PC-9 (cell line): ENCODE measurements around the gene IGFBP6. TPM values are rescaled to one million over a fixed set of nuclear protein-coding genes. Genes with fewer than 3 reads are reported as not detected.
"Not testable (repeated sequence)": the region's sequence is repeated elsewhere in the genome, so short reads cannot be mapped to it uniquely, and the experiment has no call there.

ENCODE experiments used
- BruUV-seq: library from RNA; stranded (reverse); fragments of 400-500 nt; replicated peaks from 2 replicates; lab custom pipeline; 2021; lab: Mats Ljungman, UMichigan
- CTCF ChIA-PET: fragments of 300-600 bp; sonication (Branson Sonifier 250); formaldehyde crosslinking; loops from one replicate; lab custom pipeline; 2022; ENCODE audit warnings: antibody characterized with exemption; lab: Charles Lee
- POLR2A ChIA-PET: fragments of 300-600 bp; sonication (Branson Sonifier 250); formaldehyde crosslinking; loops from one replicate; lab custom pipeline; 2022; ENCODE audit warnings: antibody characterized with exemption; ENCODE audit not compliant: unreplicated experiment; lab: Charles Lee
- DNase-seq, 2 experiments: peaks; one replicate each; pipeline versions ENCODE4 v3.0.0 to v3.0.0-alpha.2; 2015 to 2022; ENCODE audit warnings: mixed read lengths in 1 of 2
- H2AFZ ChIP-seq: fragments of 200-600 bp; sonication (generic); 2 replicates; pipeline ENCODE4 v1.8.1; 2017; ENCODE audit warnings: antibody characterized with exemption
- H3F3A ChIP-seq: fragments of 200-600 bp; sonication (generic); 2 replicates; pipeline ENCODE4 v1.8.1; 2017; ENCODE audit warnings: antibody characterized with exemption, mild to moderate bottlenecking, low read depth; ENCODE audit not compliant: insufficient read depth
- H3K27ac ChIP-seq: fragments of 200-600 bp; sonication (generic); 2 replicates; pipeline ENCODE4 v1.6.1; 2016; ENCODE audit warnings: mixed run types
- H3K27me3 ChIP-seq: fragments of 200-600 bp; sonication (generic); 2 replicates; pipeline ENCODE4 v1.6.1; 2016; ENCODE audit warnings: low read depth, mixed run types; ENCODE audit not compliant: insufficient read depth
- H3K36me3 ChIP-seq: fragments of 200-600 bp; sonication (generic); 2 replicates; pipeline ENCODE4 v1.6.1; 2016; ENCODE audit warnings: low read depth, mixed run types
- H3K4me1 ChIP-seq: fragments of 200-600 bp; sonication (generic); replicated peaks from 2 replicates; pipeline ENCODE4 v1.6.1; 2016; ENCODE audit warnings: mixed run types; ENCODE audit not compliant: insufficient read depth
- H3K4me2 ChIP-seq: fragments of 200-600 bp; sonication (generic); 2 replicates; pipeline ENCODE4 v1.6.1; 2017; ENCODE audit warnings: mixed run types
- H3K4me3 ChIP-seq: fragments of 200-600 bp; sonication (generic); 2 replicates; pipeline ENCODE4 v1.6.1; 2016; ENCODE audit warnings: mixed run types
- H3K79me2 ChIP-seq: fragments of 200-600 bp; sonication (generic); 2 replicates; pipeline ENCODE4 v1.6.1; 2017; ENCODE audit warnings: low read depth, mixed run types
- H3K9me2 ChIP-seq: fragments of 200-600 bp; sonication (generic); 2 replicates; pipeline ENCODE4 v1.8.1; 2017; ENCODE audit warnings: mild to moderate bottlenecking; ENCODE audit not compliant: insufficient read depth
- H3K9me3 ChIP-seq: fragments of 200-600 bp; sonication (generic); 2 replicates; pipeline ENCODE4 v1.8.1; 2016; ENCODE audit warnings: low read depth; ENCODE audit not compliant: insufficient read depth
- H4K20me1 ChIP-seq: fragments of 200-600 bp; sonication (generic); 2 replicates; pipeline ENCODE4 v1.8.1; 2017; ENCODE audit not compliant: insufficient read depth
- EZH2 ChIP-seq: fragments of 200-600 bp; sonication (generic); IDR thresholded peaks from 2 replicates; pipeline ENCODE4 v1.8.0; 2017; ENCODE audit warnings: antibody characterized with exemption, low read depth
- intact Hi-C: fragments of 100-400 bp; cut with micrococcal nuclease; formaldehyde crosslinking; loops from one replicate; pipeline ENCODE4 v1.10.0; 2022; ENCODE audit not compliant: unreplicated experiment
- total RNA-seq: library from RNA; stranded (reverse); gene quantifications from 2 replicates; pipeline ENCODE4 v1.2.3, GENCODE V29; 2021
- TF ChIP-seq, protein P1 (sequence below): fragments of 200-600 bp; sonication (generic); conservative IDR thresholded peaks from 2 replicates; pipeline ENCODE4 v1.6.1; 2017; ENCODE audit warnings: mixed run types, antibody characterized with exemption, mild to moderate bottlenecking, moderate library complexity

The IGFBP6 gene
- total RNA-seq, 1 experiment from 2014 or later, result 290 TPM

DNA sequence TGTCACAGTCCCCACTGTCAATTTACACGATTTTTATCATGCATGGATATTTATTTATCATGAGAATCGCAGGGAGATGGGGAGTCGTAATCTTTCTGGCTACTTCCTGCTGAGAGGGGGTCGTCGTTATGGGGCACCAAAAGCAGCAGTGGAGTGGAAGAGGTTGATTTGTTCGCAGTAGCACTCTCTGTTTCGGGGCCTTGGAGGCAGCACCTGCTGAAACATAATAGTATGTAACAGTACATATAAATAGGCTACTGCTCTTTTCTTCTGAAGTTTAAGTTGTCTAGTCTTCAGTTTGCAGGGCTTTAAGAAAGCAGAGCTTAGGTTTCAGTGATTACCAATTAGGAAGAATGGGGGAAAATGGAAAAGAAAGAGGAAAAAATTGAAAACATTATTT, 9.7 kb downstream of the IGFBP6 start:
- H3K27ac ChIP-seq, result no peak overlapping the region
- no peaks in the 10 kb centered on the region for H3F3A ChIP-seq
- H3K9me2 ChIP-seq, result no peaks in the 10 kb centered on the region
- TF ChIP-seq, protein P1, sequence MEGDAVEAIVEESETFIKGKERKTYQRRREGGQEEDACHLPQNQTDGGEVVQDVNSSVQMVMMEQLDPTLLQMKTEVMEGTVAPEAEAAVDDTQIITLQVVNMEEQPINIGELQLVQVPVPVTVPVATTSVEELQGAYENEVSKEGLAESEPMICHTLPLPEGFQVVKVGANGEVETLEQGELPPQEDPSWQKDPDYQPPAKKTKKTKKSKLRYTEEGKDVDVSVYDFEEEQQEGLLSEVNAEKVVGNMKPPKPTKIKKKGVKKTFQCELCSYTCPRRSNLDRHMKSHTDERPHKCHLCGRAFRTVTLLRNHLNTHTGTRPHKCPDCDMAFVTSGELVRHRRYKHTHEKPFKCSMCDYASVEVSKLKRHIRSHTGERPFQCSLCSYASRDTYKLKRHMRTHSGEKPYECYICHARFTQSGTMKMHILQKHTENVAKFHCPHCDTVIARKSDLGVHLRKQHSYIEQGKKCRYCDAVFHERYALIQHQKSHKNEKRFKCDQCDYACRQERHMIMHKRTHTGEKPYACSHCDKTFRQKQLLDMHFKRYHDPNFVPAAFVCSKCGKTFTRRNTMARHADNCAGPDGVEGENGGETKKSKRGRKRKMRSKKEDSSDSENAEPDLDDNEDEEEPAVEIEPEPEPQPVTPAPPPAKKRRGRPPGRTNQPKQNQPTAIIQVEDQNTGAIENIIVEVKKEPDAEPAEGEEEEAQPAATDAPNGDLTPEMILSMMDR, result no peak
- TF ChIP-seq EZH2, result no peak
- no TSS peak for BruUV-seq
- H3K9me3 ChIP-seq, result no peaks in the 10 kb centered on the region
- no peaks in the 10 kb centered on the region for H3K4me1 ChIP-seq
- H3K4me2 ChIP-seq, result no peak overlapping the region
- CTCF ChIA-PET, result no interaction called here
- POLR2A ChIA-PET, result no interaction called here
- no peaks in the 10 kb centered on the region for H3K36me3 ChIP-seq
- no peak overlapping the region for H3K4me3 ChIP-seq
- intact Hi-C loops, result no loop called here
- H3K79me2 ChIP-seq, result no peaks in the 10 kb centered on the region
- H2AFZ ChIP-seq, result no peak overlapping the region
- DNase-seq, result no peak
- no peaks in the 10 kb centered on the region for H3K27me3 ChIP-seq
- H4K20me1 ChIP-seq, result no peaks in the 10 kb centered on the region

- H3K4me2 ChIP-seq, H3F3A ChIP-seq, H3K9me3 ChIP-seq, H3K4me3 ChIP-seq, H3K4me1 ChIP-seq, H2AFZ ChIP-seq, H3K36me3 ChIP-seq, DNase-seq, H3K27ac ChIP-seq, POLR2A ChIA-PET, H4K20me1 ChIP-seq, H3K27me3 ChIP-seq, intact Hi-C loops, H3K9me2 ChIP-seq, H3K79me2 ChIP-seq, BruUV-seq: not testable (repeated sequence)
- CTCF ChIA-PET, result interaction anchor here (0.6 kb wide), 2 partner anchors 58 to 504 kb away, joined by 4 to 9 read pairs; no protein-coding TSS in a partner anchor
Measured at GRCh38 chr12:53112431-53112830, 15.0 kb downstream of the IGFBP6 start.

DNA sequence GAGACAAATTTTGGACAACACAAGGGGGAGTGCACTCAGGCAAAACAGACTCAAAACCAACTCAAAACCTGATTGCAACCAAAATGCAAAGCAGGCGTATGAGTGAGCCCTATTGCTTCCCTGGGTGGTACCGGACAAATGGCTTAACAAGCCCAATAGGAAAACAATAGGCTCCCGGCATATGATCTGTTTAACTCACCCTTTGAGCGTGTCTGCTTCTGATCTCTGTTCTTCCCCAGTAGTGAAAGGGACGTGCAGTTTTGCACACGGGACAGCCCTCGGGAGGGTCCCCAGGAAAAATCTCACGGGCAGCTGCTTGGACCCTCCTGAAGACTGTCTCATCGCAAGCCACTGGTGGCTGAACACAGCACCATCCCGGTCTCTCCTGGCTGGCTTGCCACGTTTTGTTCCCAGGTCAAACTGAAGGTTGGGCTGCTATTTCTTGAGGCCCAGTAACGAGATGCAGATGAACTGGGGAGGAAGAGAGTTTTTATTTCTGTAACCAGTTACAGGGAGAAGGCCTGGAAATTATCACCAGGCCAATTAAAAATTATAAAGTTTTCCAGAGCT, 15.8 kb downstream of the IGFBP6 start:
- Histone ChIP-seq H3K36me3 (no peaks in the 10 kb centered on the region), H3K9me3 (no peaks in the 10 kb centered on the region), H4K20me1 (no peaks in the 10 kb centered on the region), H3K27me3 (no peaks in the 10 kb centered on the region), H3K4me2 (no peak overlapping the region), H3F3A (no peaks in the 10 kb centered on the region), H2AFZ (no peak overlapping the region), H3K27ac (no peak overlapping the region), H3K79me2 (no peaks in the 10 kb centered on the region), H3K9me2 (no peaks in the 10 kb centered on the region), H3K4me1 (no peaks in the 10 kb centered on the region), H3K4me3 (no peak overlapping the region)
- intact Hi-C loops, result no loop called here
- CTCF ChIA-PET, result interaction anchor here (0.6 kb wide), 1 partner anchor 503 kb away, joined by 9 read pairs; no protein-coding TSS in a partner anchor
- BruUV-seq, result no TSS peak
- POLR2A ChIA-PET, result no interaction called here
- TF ChIP-seq, protein P1, result no peak
- no peak for TF ChIP-seq EZH2
- no peak for DNase-seq

- Histone ChIP-seq H3K79me2 (no peaks in the 10 kb centered on the region), H3K4me1 (no peaks in the 10 kb centered on the region), H2AFZ (no peak overlapping the region), H3F3A (no peaks in the 10 kb centered on the region), H3K27ac (no peak overlapping the region), H3K27me3 (no peaks in the 10 kb centered on the region), H3K36me3 (no peaks in the 10 kb centered on the region), H3K9me3 (no peaks in the 10 kb centered on the region), H3K9me2 (no peaks in the 10 kb centered on the region), H4K20me1 (no peaks in the 10 kb centered on the region), H3K4me3 (no peak overlapping the region), H3K4me2 (no peak overlapping the region)
- POLR2A ChIA-PET, result no interaction called here
- no peak for DNase-seq
- BruUV-seq, result no TSS peak
- no peak for TF ChIP-seq EZH2
- TF ChIP-seq, protein P1, result no peak
- CTCF ChIA-PET, result interaction anchor here (0.6 kb wide), 1 partner anchor 131 kb away, joined by 5 read pairs; no protein-coding TSS in a partner anchor
- intact Hi-C loops, result no loop called here
Measured at GRCh38 chr12:53113951-53114350, 16.5 kb downstream of the IGFBP6 start.
